ENCODE data around the gene EXOC1. TPM values are rescaled to one million over a fixed set of nuclear protein-coding genes. Genes with fewer than 3 reads are reported as not detected.
"Not testable (repeated sequence)": the region's sequence is repeated elsewhere in the genome, so short reads cannot be mapped to it uniquely, and the experiment has no call there.

The EXOC1 gene
- polyA plus RNA-seq, 3 donors, result 41.1 to 53.0 (median 52.6) TPM

DNA sequence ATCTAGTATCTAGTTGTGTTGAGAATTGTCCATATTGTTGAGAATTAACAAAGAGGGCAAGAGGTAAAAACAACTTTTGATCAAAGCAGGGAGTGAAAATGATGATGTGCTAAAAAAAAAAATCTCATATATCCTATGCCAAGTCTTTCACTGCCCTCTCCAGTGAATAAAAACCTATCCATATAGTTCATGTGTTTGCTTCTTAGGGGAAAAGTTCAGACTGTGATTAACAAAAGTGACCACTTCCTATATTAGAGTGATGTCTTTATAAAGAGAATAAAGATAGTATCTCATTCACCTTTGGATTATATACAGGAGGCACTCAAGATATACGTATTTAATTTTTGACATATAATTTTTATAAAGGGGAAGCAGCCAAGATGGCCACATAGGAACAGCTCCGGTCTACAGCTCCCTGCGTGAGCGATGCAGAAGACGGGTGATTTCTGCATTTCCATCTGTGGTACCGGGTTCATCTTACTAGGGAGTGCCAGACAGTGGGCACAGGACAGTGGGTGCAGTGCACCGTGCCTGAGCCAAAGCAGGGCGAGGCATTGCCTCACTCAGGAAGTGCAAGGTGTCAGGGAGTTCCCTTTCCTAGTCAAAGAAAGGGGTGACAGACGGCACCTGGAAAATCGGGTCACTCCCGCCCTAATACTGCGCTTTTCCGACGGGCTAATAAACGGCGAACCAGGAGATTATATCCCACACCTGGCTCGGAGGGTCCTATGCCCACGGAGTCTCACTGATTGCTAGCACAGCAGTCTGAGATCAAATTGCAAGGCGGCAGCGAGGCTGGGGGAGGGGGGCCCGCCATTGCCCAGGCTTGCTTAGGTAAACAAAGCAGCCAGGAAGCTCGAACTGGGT, 11.8 kb upstream of the EXOC1 start:
- DNase-seq (ENCODE audit: extremely low read depth in 1 of 11, low read depth in 9 of 11, low spot score in 4 of 11), result not testable (repeated sequence)

DNA sequence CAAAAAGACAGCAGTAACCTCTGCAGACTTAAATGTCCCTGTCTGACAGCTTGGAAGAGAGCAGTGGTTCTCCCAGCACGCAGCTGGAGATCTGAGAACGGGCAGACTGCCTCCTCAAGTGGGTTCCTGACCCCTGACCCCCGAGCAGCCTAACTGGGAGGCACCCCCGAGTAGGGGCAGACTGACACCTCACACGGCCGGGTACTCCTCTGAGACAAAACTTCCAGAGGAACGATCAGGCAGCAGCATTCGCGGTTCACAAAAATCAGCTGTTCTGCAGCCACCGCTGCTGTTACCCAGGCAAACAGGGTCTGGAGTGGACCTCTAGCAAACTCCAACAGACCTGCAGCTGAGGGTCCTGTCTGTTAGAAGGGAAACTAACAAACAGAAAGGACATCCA, 11.1 kb upstream of the EXOC1 start:
- not testable (repeated sequence) for DNase-seq (ENCODE audit: extremely low read depth in 1 of 11, low read depth in 9 of 11, low spot score in 4 of 11)

DNA sequence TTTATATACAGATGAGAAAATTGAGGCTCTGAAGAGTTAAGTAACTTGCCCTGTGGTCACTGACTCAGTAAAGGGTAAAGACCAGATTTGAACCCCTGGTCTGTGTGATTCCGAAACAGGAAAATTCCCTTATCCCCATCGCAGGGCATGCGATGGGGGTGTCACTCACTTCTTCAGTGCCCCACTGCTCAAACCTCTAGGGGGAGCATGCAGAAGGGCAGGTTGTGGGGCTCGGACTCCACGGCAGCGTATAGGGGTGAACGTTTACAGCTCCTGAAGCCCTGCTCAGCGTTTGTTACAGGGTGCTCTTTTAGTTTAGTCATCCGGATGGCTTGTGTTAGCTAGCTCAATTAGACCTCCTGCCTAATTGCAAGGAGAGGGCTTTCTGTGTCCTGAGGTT, 3.7 kb upstream of the EXOC1 start:
- no peak for DNase-seq (ENCODE audit: extremely low read depth in 1 of 11, low read depth in 9 of 11, low spot score in 4 of 11)

DNA sequence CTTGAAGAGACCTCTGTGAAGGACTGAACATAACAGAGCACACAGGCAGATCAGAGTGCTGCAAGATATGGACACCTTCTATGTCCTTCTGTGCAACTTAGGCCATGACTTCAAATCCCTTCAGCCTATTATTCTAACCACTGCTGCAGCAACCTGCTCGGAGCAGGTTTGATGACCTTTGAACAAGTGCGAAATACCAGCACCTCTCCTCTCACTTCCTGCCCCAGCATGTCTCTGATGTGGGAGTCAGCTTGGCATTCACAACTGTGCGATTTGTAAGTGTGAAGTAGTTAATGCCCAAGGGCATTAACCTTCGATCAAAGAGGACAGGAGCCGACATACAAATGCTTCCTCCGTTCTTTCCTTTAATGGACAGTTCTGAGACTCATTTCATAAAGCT, 1.6 kb upstream of the EXOC1 start:
- no peak for DNase-seq (ENCODE audit: extremely low read depth in 1 of 11, low read depth in 9 of 11, low spot score in 4 of 11)

DNA sequence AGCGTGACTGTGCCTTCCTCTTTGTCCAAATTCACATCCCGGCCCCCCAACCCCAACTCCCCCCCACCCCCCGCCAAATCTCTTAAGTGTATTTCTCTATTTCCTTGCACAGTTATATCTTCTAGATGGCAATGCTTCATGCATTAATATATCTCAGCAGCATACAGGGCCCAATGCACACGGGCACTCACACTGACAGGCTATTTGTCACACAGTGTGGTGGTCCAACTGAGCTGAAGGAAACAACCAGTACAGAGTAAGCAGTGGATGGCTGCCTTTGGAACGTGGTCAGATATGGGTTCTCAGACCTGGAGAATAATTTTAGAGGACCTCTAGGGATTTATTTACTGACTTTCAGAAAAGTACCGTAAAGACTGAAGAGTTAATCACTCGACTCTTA, 681 bp downstream of the EXOC1 start:
- DNase-seq (ENCODE audit: extremely low read depth in 1 of 11, low read depth in 9 of 11, low spot score in 4 of 11), result no peak

DNA sequence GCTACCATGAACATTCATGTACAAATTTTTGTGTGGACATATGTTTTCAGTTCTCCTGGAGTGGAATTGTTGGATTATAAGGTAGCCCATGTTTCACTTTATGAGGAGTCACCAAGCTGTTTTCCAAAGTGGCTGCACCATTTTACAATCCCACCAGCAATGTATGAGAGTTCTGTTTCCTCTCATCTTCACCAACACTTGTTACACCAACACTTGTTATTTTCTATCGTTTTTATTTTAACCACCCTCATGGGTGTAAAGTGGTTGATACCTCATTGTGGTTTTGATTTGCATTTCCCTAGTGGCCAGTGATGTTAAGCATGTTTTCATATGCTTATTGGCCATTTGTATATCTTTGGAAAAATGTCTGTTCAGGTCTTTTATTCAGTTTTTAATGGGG, 4.1 kb downstream of the EXOC1 start:
- no peak for DNase-seq (ENCODE audit: extremely low read depth in 1 of 11, low read depth in 9 of 11, low spot score in 4 of 11)

DNA sequence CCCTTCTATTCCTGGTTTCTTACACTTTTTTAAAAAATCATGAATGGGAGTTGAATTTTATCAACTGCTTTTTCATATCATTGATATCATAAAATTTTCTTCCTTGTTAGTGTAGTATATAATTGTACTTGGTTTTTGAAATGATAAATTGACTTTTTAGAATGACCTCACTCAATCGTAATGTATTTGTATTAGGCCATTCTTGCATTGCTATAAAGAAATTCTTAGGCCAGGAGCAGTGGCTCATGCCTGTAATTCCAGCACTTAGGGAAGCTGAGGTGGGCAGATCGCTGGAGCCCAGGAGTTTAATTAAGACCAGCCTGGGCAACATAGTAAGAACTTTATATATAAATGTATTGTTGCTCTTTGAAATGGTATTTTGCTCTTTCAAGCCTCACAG, 6.3 kb downstream of the EXOC1 start:
- no peak for DNase-seq (ENCODE audit: extremely low read depth in 1 of 11, low read depth in 9 of 11, low spot score in 4 of 11)

DNA sequence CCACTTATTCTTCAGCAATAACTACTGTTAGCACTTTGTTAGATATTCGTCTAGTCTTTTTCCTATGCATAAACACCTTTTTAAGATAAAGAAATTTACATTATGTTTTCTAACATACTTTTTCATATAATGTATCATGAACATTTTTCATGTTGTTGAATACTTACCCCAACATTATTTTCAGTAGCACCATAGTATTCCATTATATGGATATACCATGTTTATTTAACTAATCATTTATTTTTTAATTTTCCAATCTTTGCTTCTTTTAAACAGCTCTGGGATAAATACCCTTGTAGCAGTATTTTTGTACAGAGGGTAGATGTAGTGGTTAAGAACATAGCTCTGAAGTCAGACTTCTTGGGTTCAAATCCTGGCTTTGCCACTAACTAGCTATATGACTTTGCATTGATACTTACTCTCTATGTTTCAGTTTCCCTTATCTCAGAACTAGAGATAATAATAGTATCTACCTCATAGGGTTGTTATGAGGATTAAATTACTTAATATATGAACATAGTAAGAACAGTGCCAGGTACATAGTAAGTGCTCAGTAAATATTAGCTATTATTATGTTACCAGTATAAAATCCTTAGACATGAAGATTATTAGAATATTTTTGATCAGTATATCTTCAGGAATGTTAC, 11.3 kb downstream of the EXOC1 start:
- no peak for DNase-seq (ENCODE audit: extremely low read depth in 1 of 11, low read depth in 9 of 11, low spot score in 4 of 11)

DNA sequence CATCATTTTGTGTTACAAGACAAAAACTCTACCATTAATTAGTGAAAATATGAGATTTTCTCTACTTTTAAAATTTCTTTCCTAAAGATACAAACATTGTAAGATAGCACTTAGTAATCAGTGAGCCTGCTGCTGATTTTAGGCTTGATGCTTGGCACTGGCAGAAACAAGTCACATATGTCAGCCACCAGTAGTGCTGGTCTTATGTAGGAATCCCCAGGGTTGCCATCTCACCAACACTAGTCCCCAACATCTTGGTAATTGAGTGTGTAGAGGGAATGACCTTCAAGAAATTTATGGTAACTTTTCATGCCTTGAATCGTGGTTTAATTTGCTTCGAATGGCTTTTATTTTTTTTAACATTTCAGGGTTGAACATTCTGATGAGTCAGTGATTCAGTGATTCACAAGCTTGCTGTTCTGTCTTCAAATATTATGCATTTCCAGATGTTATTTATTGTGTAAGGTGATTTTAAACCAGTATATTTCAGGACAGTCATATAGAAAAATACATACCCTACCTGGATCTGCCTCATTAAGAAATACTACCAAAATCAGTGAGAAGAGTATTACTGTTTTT, 11.9 kb downstream of the EXOC1 start:
- DNase-seq (ENCODE audit: extremely low read depth in 1 of 11, low read depth in 9 of 11, low spot score in 4 of 11), result no peak

DNA sequence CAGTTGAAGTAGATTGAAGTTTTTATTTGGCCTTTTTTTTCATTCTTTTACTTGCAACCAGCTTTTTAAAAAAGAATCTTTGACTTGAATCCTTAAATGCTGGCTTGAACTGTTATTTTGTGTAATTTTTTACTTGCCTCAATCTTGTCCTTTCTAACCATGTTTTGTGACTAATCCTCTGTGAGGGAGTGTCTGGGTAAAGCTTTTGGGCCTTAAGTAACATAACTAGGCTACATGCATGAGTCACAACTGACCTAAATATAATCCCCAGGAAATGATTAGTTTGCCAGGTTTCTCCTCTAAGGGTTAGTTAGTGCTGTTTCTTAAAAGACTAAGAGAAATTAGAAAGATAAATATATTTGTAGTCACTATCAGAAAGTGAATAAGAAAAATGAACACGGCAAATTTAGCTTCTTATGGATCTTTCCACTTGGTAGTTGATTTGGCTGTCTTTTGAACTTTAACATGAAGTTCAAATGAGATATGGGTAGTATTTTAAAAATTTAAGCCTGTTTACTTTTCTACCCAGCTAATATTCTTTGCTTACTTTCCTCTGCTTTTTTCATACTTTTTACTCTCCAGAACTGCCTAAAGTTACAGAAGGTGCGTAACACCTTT, 13.0 kb downstream of the EXOC1 start:
- DNase-seq (ENCODE audit: extremely low read depth in 1 of 11, low read depth in 9 of 11, low spot score in 4 of 11), result no peak

DNA sequence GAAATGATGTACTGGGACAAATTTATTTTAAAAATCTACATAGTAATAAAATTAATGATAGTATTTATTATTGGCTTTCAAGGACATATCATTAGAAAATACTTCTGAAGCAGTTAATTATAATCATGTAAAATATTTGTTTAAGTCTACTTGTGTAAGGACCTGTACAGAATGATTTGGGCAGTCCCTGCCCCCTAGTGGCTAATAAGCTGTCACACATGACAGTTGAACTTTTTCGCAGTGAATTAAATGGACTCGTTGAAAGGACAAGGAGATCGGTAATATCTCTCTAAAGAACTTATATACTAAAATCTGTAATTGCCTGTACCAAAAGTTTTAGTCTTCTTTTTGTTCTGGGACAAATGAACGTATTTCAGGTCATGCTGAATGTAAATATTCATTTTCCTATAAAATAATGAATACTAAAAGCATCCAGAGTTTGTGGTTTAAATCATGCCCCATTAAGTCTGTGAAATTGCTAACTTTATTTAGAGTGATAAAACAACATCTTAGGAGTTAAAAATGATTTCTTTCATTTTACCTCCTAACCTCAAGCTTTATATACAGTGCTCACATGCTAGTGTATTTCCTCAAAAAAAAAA, 13.6 kb downstream of the EXOC1 start:
- DNase-seq (ENCODE audit: extremely low read depth in 1 of 11, low read depth in 9 of 11, low spot score in 4 of 11), result peak in 4 of 11 donors; percentile 23 to 41 (median 31)

DNA sequence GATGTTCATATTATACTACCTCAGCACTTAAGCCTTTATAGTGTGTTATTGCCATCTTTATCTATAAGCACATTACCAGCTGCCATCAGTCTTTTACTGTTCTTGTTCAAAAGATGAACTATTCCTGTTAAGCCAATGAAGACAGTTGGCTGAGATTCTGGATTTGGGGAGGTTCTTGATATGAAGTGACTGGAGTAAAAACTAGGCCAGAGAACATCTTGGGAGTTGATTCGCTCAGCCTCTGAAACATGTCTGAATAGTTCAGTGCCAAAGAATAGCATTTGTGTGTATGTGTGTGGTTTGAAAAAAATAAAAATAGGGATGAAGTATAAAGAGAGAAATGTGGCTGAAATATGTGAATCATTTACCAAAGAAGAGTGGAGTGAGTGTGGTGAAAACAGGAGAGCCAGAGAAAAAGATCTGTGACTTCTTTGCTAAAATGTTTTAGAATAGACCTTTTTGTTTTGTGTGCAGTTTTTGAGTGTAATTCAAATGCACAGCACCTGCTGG, 15.2 kb downstream of the EXOC1 start:
- DNase-seq (ENCODE audit: extremely low read depth in 1 of 11, low read depth in 9 of 11, low spot score in 4 of 11), result no peak

DNA sequence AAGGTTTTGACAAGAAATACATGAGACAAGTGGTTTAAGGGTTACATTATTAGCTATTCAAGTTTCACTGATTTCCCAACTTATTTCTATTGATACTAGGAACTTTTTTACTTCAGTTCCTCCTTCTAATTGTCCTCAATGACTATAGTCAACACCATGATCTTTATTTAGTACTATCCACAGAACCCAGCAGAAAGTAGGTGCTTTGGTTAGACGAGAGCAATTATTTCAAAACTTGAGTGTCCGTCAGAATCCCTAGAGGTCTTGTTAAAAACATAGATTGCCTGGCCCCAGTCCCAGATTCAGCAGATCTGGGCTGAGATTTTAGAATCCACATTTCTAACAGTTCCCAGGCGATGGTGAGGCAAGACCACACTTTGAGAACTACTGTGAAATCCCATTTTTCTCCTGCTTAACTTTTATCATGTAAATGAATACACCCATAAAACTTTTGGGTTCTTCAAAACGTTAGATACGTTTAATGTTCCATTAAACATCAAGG, 17.9 kb downstream of the EXOC1 start:
- no peak for DNase-seq (ENCODE audit: extremely low read depth in 1 of 11, low read depth in 9 of 11, low spot score in 4 of 11)

DNA sequence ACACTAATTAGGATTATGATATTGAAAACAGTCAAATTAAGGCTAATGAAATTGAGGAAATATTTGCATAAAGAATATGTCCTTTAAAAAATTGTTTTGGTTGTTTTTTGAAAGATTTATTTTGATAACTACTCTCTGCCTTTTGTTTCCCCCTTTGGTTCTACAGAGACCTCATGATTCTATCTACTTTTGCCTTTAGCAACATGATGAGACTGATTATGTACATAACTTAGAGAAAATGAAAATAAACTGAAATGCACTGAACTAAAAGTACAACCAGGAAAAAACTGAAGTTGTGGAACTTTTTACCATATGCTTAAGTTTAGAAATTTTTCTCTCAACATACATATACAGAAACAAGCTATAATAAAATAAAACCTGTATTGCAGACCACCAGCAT, 21.4 kb downstream of the EXOC1 start:
- DNase-seq (ENCODE audit: extremely low read depth in 1 of 11, low read depth in 9 of 11, low spot score in 4 of 11), result no peak

DNA sequence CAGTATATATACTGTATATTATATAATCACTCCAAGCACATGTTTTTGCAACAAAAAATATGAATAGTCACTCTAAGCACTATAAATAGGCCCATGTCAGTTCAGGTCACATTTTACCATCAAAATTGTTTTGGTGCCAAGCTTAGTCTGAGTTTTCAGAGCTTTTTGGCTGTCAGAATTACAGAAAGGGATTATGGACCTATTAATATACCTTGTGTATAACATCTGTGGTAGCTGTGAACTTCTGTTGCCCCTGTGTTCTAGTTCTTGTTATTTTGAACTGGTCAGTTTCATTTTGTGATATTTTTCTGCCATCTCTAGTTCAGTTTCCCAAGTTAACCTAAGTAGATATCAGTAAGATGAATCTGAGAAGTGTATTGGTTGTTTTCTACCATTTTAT, 22.9 kb downstream of the EXOC1 start:
- no peak for DNase-seq (ENCODE audit: extremely low read depth in 1 of 11, low read depth in 9 of 11, low spot score in 4 of 11)

DNA sequence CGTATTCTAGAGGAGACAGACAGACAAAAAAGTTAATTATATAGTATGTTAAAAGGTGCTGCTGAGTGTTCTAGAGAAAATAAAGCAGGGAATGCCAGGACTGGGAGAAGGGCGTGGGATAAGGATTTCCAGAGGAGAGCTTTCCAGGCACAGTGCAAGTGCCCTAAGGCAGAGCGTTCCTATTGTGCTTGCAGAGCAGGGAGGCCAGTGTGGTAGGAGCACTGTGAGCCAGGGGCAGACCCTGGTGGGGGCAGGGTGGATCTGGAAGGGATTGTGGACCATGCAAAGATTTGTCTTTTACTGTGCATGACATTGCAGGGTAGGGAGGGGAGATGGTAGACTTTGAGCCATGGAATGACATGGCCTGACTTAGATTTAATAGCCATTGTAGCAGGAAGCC, 25.8 kb downstream of the EXOC1 start:
- no peak for DNase-seq (ENCODE audit: extremely low read depth in 1 of 11, low read depth in 9 of 11, low spot score in 4 of 11)

DNA sequence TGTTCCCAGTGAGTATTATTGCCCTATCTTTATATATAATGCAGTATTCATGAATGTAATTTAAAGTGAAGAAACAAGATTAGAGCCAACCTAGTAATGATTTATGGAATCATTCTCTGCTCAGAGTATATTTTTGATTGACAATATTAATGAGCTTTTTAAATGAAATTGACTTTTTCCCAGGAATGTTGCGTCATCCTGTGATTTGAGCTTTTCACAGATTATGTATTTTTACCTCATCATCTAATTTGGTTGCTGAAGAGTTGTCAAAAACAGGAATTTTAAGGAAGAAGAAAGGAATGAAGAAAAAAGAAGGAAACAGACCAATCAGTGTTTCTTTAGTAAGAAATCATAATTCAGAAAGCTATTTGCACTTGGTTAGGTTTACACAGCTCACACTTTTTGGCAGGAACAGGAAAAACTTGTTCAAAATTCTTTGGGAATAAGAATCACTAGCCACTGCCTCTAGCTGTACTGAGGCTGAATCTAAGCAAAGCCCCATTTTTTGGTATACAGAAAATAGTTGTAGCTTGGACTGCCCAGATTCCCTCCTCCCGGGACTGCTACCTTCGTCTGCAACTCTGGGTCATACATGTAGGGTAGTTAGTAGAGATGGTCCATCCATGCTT, 27.3 kb downstream of the EXOC1 start:
- no peak for DNase-seq (ENCODE audit: extremely low read depth in 1 of 11, low read depth in 9 of 11, low spot score in 4 of 11)

DNA sequence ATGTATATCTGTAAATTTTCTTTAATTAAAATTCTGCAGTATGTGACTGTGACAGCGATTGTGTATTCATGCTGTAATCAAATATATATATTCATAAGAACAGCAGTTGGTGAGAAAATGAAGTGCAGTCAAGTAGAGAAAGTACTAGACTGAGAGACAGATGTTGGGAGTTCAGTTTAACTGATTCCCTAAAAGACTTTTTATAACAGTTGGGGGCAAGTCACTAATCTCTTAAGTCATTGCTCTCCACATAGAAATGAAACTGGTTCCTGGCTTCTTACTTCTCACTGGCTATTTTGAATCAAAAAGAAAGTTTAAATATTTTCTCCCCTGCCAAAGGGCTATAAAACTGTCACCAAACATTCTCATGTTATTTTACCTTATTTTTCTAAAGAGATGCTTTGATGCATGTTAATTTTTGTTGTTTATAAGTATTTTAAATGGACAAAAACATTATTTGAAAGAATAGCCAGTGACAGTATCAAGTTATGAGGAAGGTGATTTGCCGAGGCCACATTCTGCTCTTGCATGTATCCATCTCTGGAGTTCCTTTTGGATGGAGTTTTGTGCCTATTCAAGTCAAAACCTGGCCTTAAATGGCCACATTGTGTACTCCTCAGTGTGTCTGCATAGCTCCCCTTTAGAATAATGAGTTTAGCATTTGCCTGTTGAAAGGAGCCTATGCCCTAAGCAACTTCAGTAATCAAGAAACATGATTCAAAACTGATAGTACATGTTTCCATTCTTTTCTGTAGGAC, 30.8 kb downstream of the EXOC1 start:
- no peak for DNase-seq (ENCODE audit: extremely low read depth in 1 of 11, low read depth in 9 of 11, low spot score in 4 of 11)

Measured in renal cortex interstitium (tissue), 11 donors.